Body of pancreas (tissue), 4 donors: ENCODE results near the gene MELTF. TPM values are rescaled to one million over a fixed set of nuclear protein-coding genes. Genes with fewer than 3 reads are reported as not detected.

Source experiments
- ATAC-seq: fragments of 150-250 bp; one replicate; pipeline ENCODE4 v1.9.1; 2016
- DNase-seq, 4 donors: peaks; one replicate each; pipeline ENCODE4 v3.0.0-alpha.2; 2019
- H3K27ac ChIP-seq, 4 donors: fragments of 200-600 bp; sonication (generic); 1 replicate in 3 of 4; 2 replicates in 1 of 4; pipeline versions ENCODE4 v1.5.1 to v1.6.1; 2016 to 2019; ENCODE audit warnings: mild to moderate bottlenecking in 1 of 4, mixed read lengths in 1 of 4, moderate library complexity in 1 of 4
- H3K27me3 ChIP-seq, 2 donors: fragments of 200-600 bp; sonication (generic); one replicate each; pipeline ENCODE4 v1.6.0; 2016; ENCODE audit warnings: mild to moderate bottlenecking in 1 of 2
- H3K36me3 ChIP-seq, 2 donors: fragments of 200-600 bp; sonication (generic); replicated peaks in 1 of 2; 2 replicates each; pipeline ENCODE4 v1.5.1; 2016; ENCODE audit warnings: low read depth in 2 of 2; ENCODE audit not compliant: insufficient read depth in 1 of 2
- H3K4me1 ChIP-seq: fragments of 200-600 bp; sonication (generic); one replicate; pipeline ENCODE4 v1.6.0; 2016
- H3K4me3 ChIP-seq, 2 donors: fragments of 200-600 bp; sonication (generic); 1 replicate in 1 of 2; 2 replicates in 1 of 2; pipeline ENCODE4 v1.5.1; 2016 to 2019
- H3K9me3 ChIP-seq, 3 donors: fragments of 200-600 bp; sonication (generic); 1 replicate in 2 of 3; 2 replicates in 1 of 3; pipeline ENCODE4 v1.5.1; 2016
- CTCF ChIP-seq, 7 experiments: fragments of 450-650 bp in 4 of 7; fragments of 200-600 bp in 3 of 7; sonication (generic) in 3 of 7; IDR thresholded peaks; one replicate each; pipeline ENCODE4 v1.5.1; 2016 to 2019; ENCODE audit warnings: antibody characterized with exemption in 7 of 7
- POLR2A ChIP-seq, 3 donors: fragments of 450-650 bp; IDR thresholded peaks; one replicate each; pipeline ENCODE4 v1.6.1; 2016; ENCODE audit warnings: antibody characterized with exemption in 3 of 3, mild to moderate bottlenecking in 2 of 3
- WGBS, 2 donors: methylation state at CpG; one replicate each; pipeline ENCODE4 v1.1.5; 2017; 5-methylcytosine and 5-hydroxymethylcytosine counted together
- intact Hi-C: fragments of 100-400 bp; cut with DNase I; formaldehyde crosslinking; loops from one replicate; pipeline ENCODE4 v1.15.1; 2023
- total RNA-seq, 2 donors: library from RNA; depleted of rRNA; stranded (reverse); fragments of >200 nt; gene quantifications; one replicate each; pipeline ENCODE4 v1.1.0, GENCODE V29; 2016

Gene MELTF
- total RNA-seq, 2 donors from 2014 or later = 4.9 to 6.6 TPM

GRCh38 chr3:197007296-197007940, 22.2 kb downstream of the MELTF start:
- H3K27me3 ChIP-seq = no peaks in the 10 kb centered on the region
- ATAC-seq = no peak
- TF ChIP-seq CTCF (IDR thresholded peaks at IDR 0.05) = no peak
- no peak for TF ChIP-seq POLR2A (IDR thresholded peaks at IDR 0.05)
- H3K4me1 ChIP-seq = peaks cover 11% of the 10 kb centered on the region
- intact Hi-C loops = no loop called here
- no peaks in the 10 kb centered on the region for H3K36me3 ChIP-seq
- no peak overlapping the region for H3K27ac ChIP-seq
- DNase-seq = no peak
- no peaks in the 10 kb centered on the region for H3K9me3 ChIP-seq
- H3K4me3 ChIP-seq = no peak overlapping the region
- WGBS, 2 donors = 78 to 82% methylated on average over 11 to 12 of the region's 12 CpGs

GRCh38 chr3:197006860-197007259, 22.8 kb downstream of the MELTF start:
- peaks cover 16% of the 10 kb centered on the region for H3K4me1 ChIP-seq
- no peak overlapping the region for H3K4me3 ChIP-seq
- no peaks in the 10 kb centered on the region for H3K36me3 ChIP-seq
- H3K27me3 ChIP-seq = no peaks in the 10 kb centered on the region
- TF ChIP-seq POLR2A (IDR thresholded peaks at IDR 0.05) = no peak
- no peak for TF ChIP-seq CTCF (IDR thresholded peaks at IDR 0.05)
- DNase-seq (no peak), ATAC-seq (no peak)
- H3K27ac ChIP-seq = no peak overlapping the region
- WGBS, 2 donors = 89 to 94% methylated on average over 5 of the region's 5 CpGs
- H3K9me3 ChIP-seq = no peaks in the 10 kb centered on the region
- intact Hi-C loops = no loop called here

- no peak for DNase-seq
- Histone ChIP-seq H3K9me3 (no peaks in the 10 kb centered on the region), H3K4me3 (no peak overlapping the region), H3K36me3 (no peaks in the 10 kb centered on the region), H3K27me3 (no peaks in the 10 kb centered on the region), H3K27ac (no peak overlapping the region), H3K4me1 (peaks cover 17% of the 10 kb centered on the region)
- WGBS, 2 donors = 89 to 90% methylated on average over 8 to 11 of the region's 11 CpGs
- intact Hi-C loops = no loop called here
- TF ChIP-seq POLR2A (IDR thresholded peaks at IDR 0.05) = no peak
- no peak for TF ChIP-seq CTCF (IDR thresholded peaks at IDR 0.05)
- ATAC-seq = no peak
These were observed 23.2 kb downstream of the MELTF start for GRCh38 chr3:197006446-197006845.

GRCh38 chr3:197003461-197004385, 25.9 kb downstream of the MELTF start:
- Histone ChIP-seq H3K4me1 (peaks cover 17% of the 10 kb centered on the region), H3K36me3 (no peaks in the 10 kb centered on the region), H3K27ac (peak overlapping the region; percentile 79 to 83 (median 80)), H3K4me3 (peak overlapping the region; percentile 6 to 28), H3K9me3 (no peaks in the 10 kb centered on the region), H3K27me3 (no peaks in the 10 kb centered on the region)
- 0 to 29% methylated on average over 11 to 50 of the region's 61 CpGs for WGBS, 2 donors
- DNase-seq (peak; percentile 33 to 50 (median 45)), ATAC-seq (peak; percentile 17)
- TF ChIP-seq CTCF (IDR thresholded peaks at IDR 0.05) (no peak), POLR2A (IDR thresholded peaks at IDR 0.05) (peak in 2 of 3 donors; percentile 17 to 35)
- intact Hi-C loops = no loop called here
